DMS 273 treated with DMSO at 0.1 percent for 48 hours (cell line): ENCODE measurements around the gene GNAI1.
A peak's percentile ranks its signal among the peaks of the same experiment; 100 is the strongest.

Source experiments
- DNase-seq: peaks from one replicate; lab custom pipeline; 2025; lab: John Stamatoyannopoulos, UW

GNAI1 gene

DNA sequence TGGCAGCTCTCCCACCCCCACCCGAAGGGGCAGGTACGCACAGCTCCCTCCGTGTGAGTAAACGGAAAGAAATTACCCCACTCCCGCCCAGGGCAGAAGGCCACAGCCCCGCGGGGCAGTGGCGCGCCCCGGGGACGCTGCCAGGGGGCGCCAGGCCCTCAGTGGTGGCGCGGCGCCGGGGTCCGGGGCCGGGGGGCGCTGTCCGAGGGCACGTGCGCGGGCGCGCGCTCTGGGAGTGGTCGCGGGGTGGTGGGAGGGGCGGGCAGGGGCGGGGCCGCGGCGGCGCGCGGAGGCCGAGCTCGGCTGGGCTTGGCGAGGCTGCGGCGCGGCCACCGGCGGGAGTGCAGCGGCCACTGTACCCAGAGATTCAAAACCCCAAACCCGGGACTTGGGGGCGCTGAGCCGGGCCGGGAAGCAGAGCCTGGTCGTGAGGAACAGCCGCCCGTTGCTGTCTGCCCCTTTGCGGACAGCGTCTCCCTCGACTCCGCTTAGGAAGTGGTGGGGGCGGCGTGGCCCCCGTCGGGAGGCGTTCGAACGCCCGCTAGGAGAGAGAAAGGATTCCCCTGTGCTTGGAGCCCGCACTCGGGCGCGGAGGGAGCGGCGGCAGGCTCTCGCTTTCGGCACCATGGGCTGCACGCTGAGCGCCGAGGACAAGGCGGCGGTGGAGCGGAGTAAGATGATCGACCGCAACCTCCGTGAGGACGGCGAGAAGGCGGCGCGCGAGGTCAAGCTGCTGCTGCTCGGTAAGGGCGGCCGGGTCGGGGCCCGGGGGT lies at the start of gene GNAI1:
GNAI1 (plus strand) TSS at position 296 of the 773 bp plus-strand sequence; CDS start at position 626, 330 bp downstream.
- DNase-seq: peak; percentile 69

DNA sequence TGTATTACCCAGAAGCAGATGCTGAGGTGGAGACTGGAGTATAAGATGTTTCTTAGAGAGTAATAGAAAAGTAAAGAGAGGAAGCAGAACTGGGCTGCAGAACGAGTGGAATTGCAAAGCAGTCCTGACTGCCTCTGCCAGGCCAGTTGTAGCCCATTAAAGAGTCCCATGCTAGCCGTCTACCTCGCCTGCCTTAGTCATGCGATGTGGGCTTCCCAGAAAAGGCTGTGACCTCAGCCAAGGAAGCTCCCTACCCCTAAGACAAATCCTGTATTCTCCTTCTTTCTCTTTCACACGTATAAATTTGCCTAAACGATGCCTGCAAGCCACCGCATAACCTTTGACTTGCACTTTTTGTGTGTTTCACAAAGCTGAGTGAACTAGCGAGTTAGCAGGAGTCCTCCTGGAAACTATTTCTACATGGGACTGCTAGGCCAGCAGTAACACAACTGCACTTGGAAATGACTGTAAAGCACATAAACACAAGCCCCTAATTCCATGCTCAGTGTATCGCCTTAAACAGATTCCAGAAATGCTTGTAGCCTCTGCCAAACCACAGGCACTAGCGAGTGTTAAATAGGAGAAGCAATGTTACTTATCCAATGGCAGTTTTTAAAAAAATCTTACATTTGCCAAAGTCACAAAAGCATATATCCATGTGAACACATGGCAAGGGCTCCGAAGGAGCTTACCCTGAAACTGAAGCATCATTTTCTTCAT lies 47.4 kb upstream of the GNAI1 start:
- no peak for DNase-seq

GRCh38 chr7:80087771-80088170 lies 46.9 kb upstream of the GNAI1 start:
- no peak for DNase-seq

DNA sequence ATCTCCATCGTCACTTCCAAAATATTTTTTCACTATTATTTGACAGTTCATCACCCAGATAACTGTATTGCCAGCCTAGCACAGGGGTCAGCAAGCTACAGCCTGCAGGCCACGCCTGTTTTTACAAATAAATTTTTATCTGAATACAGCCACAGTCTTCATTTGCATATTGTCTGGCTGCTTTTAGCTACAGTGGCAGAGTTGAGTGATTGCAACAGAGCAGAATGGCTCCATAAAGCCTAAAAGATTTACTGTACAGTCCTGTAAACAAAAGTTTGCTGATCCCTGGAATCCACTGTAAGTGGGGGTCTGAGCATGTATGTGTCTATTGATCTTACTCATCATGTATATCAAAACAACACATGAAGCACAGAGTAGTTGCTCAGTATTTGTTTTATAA lies 45.9 kb upstream of the GNAI1 start:
- no peak for DNase-seq

- no peak for DNase-seq
Measured at GRCh38 chr7:80089366-80089765, 45.3 kb upstream of the GNAI1 start.

GRCh38 chr7:80093349-80093748 lies 41.3 kb upstream of the GNAI1 start:
- DNase-seq: no peak

DNA sequence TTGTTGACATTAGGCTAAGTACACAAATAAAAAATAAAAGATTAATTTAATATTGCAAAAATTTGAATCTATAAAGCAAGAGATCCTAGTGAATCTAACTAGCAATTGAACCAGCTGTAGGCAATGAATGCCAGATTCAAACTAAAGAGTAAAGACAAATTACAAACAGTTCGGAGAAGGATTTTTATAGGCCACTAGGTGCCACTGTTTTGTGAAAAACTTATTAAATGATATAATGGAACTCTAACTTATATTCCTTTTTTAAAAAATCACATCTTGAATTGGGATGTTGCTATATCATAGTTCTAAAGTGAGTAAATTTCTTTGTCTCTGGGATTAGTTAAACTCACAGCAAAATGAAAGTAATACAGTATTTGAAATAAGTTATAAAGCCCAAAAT lies 39.1 kb upstream of the GNAI1 start:
- no peak for DNase-seq

- no peak for DNase-seq
Measured at GRCh38 chr7:80097756-80098155, 36.9 kb upstream of the GNAI1 start.

DNA sequence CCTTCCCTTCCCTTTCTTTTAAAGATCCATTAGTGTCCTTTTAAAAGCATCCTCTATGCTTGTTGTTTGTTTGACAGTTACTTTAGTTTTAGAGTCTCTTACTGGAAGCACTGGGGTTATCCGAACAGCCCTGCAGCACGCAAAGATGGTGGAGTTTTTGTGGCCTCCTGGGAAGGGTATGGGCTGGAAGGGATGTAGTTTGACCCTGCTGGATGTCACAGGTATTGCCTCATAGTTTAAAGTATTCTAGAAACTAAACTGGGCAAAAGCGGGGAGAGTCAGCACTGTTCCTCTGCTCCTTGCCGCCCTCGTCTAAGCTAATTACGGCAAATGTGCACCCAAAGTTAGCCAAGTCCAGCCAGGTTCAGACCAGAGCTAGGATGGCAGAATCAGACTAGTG lies 35.8 kb upstream of the GNAI1 start:
- no peak for DNase-seq

GRCh38 chr7:80100254-80100653 lies 34.4 kb upstream of the GNAI1 start:
- DNase-seq: no peak

DNA sequence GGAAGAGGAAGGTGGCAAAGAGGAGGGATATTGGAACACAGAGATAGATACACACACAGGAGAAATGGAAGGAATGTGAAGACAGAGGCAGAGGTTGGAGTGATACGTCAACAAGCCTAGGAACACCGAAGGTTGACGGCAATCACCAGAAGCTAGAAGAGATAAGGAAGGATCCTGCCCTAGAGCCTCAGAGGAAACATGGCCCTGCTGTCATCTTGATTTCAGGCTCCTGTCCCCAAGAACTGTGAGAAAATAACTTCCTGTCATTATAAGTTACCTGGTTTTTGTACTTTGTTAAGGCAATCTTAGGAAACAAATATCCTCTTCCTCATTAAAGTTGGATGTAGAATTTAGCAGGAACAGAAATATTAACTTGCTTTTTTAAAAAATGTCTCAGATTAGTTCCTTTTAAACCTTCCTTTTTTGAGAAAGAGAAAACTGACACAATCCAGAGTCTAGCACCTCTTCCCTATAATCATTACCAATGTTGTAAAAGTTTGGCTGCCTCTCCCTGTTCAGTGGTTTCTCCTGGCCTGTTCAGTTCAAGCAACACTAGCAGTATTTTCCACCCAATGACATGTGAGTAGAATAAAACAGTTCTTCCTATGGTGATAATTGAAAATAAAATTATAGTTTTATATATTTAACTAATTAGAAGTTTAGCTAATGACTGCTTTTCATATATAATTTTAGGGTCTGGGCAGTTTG lies 28.8 kb upstream of the GNAI1 start:
- no peak for DNase-seq

DNA sequence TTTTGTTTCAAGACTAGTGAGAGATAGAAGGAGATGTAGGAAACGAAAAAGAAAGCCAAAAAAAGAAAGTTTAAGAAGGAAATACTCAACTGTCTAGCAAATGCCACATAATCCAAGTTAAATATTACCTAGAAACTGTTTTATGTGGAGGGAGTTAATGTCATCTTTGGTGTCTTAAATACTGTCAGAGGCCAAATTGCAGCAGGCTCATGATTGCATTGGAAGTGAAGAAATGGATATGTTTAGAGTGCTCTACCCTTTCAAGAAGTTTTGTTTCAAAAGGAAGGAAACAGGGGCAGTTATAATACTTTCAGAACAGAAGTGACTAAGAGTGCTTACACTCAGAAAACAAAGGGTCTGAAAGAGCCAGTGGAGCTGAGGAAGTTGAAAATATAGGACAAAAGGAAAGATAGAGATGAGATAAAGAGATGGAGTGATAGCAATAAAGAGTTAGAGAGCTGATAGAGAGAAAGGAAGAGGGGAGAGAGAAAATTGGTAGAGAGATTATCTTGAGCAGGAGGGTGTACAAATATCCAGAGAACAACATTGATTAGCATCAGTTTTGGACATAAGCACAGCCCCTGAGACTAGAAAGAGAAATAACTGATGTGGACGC lies 28.0 kb upstream of the GNAI1 start:
- DNase-seq: no peak

- DNase-seq: no peak
Measured at GRCh38 chr7:80107278-80107677, 27.4 kb upstream of the GNAI1 start.

- DNase-seq: no peak
Measured at GRCh38 chr7:80110376-80110775, 24.3 kb upstream of the GNAI1 start.

DNA sequence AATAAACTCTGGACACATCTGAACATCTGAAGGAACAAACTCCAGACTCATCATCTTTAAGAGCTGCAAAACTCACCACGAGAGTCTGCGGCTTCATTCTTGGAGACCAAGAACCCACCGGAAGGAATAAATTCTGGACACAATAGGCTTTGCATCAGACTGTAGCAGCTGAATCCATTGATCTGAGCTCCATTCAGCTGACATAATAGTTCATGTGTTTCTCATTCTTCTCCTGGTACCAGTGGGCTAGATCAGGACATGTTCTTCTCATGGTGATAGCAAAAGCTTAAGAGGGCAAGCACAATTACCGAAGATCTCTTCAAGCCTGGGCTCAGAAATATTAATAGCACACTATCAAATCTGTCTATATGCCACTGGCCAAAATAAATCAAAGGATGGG lies 20.5 kb upstream of the GNAI1 start:
- no peak for DNase-seq

DNA sequence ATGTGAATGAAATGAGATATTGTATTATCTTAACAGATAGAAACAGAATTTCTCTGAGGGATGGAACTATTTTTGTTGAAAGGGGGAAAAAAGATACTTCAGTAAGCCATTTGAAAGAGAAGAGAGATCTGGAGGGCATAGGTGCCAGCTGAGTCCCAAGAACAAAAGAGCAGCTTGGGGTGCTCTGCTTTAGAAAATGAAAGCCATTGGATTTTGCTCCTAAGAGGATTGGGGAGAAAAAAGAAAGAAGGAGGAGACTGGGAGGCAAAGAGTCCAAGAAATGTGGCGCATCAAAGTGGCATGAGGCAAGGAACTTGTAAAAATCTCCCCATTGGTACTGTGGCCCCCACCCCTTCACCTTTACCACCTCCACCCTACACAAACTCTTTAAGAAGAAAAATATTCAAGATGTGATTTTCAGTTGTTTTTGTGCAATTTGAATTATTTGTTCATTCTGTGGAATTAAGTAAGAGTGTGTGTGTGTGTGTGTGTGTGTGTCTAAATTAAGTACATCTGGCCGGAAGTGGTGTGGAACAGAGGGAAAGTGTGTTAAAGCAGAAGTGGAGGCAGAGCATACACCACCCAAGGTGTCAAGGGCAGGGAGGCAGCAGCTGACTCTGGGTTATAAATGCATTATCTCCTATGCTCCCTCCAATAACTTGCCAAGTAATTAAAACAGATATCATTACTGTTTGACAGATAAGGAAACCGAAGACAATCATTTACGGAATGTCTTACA lies 9.9 kb upstream of the GNAI1 start:
- DNase-seq: no peak

DNA sequence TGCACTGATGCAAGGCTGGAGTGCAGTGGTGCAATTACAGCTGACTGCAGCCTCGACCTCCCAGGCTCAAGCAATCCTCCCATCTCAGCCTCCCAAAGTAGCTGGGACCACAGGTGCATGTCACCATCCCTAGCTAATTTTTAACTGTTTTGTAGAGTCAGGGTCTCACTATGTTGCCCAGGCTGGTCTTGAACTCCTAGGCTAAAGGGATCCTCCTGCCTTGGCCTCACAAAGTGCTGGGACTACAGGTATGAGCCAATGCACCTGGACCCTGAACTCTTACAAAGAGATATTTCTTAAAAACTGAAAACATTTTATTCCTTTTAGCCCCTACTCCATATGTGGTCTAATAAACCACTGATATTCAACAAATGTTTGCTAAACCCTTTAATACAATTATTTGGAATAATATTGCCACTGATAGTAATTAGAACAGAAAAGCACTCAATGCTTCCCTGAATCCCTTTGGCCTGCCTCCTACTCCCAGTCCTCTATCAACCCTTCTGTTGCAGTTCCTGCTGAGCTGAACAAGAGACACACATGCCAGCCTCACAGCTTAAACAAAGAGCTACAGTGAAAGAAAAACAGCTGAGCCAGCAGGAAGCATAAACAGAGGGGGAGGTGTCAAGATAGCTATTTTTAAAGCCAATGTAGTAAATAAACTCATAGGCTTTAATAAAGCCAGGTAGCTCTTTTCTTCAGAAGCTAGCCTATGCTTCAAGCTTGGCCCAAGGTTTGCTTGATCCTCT lies 7.0 kb upstream of the GNAI1 start:
- DNase-seq: no peak

DNA sequence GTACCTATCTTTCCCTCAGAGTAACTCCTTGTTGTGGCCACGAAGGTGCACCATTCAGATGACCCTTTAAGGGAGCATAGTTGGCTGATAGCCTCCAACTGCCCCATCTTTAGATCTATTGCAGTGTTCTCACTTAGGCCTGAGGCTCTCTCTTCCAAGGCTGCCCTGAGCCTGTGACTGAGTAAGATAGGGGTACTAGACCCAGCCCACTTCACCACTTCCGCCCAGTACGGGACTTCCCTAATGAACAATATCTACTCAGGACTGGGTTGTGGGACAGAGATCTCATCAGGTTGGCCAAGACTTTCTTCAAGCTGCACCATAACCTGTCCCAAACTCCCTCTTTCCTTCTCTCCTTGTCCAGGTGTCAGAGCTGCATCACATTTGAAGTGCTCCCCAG lies 5.7 kb upstream of the GNAI1 start:
- DNase-seq: no peak

GRCh38 chr7:80129785-80130184 lies 4.8 kb upstream of the GNAI1 start:
- no peak for DNase-seq

DNA sequence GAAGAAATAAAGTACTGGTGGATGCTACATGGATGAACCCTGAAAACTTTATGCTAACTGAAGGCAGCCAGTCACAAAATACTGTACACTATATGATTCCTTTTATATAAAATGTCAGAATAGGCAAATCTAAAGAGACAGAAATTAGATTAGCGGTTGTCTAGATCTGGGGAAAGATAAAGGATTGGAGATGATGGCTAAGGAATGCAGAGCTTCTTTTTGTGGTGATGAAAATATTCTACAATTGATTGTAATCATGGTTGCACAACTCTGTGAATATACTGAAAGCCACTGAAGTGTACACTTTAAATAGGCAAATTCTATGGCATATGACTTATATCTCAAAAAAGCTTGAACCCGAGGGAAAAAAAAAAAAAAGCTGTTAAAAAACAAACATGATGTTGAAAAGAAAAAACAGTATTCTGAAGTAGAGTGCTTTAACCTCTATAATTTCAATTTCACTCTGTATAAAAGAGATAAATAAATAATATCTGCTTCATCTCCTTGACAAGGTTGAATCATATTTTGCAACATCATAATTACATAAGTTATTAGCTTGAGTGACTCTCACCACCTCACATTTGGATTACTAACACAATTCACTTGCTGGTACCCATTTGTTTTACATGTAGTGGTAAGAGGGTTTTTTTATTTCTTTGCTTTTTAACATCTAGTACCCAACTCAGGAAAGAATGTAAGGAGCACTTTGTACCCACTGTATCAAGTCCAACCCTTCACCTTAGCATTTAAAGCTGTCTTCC lies 2.8 kb upstream of the GNAI1 start:
- no peak for DNase-seq
